ENCODE results near the gene TAAR5.
"Not testable (repeated sequence)": the region's sequence is repeated elsewhere in the genome, so short reads cannot be mapped to it uniquely, and the experiment has no call there.

The TAAR5 gene

DNA sequence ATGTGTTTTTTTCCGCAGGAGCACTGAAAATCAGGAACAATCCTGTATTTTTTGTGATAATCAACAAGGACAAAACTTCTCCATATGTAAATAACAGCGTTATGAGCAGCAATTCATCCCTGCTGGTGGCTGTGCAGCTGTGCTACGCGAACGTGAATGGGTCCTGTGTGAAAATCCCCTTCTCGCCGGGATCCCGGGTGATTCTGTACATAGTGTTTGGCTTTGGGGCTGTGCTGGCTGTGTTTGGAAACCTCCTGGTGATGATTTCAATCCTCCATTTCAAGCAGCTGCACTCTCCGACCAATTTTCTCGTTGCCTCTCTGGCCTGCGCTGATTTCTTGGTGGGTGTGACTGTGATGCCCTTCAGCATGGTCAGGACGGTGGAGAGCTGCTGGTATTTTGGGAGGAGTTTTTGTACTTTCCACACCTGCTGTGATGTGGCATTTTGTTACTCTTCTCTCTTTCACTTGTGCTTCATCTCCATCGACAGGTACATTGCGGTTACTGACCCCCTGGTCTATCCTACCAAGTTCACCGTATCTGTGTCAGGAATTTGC is 19.2 kb downstream of the TAAR5 start, which contains the start of gene TAAR6:
Gene TAAR6 (plus strand): TSS at position 102 of the 557 bp plus-strand sequence. CDS start 0 bp downstream, at position 102.
- DNase-seq (ENCODE audit: low read depth) = no peak

GRCh38 chr6:132569170-132569569 is 20.4 kb downstream of the TAAR5 start:
- no peak for DNase-seq (ENCODE audit: low read depth)

GRCh38 chr6:132568611-132569010 is 20.9 kb downstream of the TAAR5 start:
- DNase-seq (ENCODE audit: low read depth) = no peak

GRCh38 chr6:132567566-132567965 is 22.0 kb downstream of the TAAR5 start:
- DNase-seq (ENCODE audit: low read depth) = no peak

GRCh38 chr6:132566404-132566803 is 23.1 kb downstream of the TAAR5 start:
- no peak for DNase-seq (ENCODE audit: low read depth)

- not testable (repeated sequence) for DNase-seq (ENCODE audit: low read depth)
Observed at GRCh38 chr6:132560087-132560486, 29.5 kb downstream of the TAAR5 start.

DNA sequence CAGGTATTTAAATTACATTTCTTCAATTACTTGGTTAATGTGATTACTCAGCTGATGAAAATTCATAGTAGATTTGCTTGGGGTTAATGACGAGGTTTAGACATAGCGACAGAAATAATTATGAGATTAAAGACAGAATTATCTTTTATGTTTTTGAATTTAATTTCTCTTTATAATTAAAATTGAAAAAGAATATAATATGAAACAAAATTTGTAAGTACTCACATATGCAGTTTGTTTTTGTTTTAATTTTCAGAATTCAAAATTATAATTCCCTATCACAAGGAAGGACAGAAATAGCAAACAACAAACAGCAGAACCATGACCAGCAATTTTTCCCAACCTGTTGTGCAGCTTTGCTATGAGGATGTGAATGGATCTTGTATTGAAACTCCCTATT is 37.2 kb downstream of the TAAR5 start, which contains the start of gene TAAR8:
Gene TAAR8 (plus strand): TSS at position 301 of the 400 bp plus-strand sequence. CDS start 21 bp downstream, at position 322.
- no peak for DNase-seq (ENCODE audit: low read depth)

DNA sequence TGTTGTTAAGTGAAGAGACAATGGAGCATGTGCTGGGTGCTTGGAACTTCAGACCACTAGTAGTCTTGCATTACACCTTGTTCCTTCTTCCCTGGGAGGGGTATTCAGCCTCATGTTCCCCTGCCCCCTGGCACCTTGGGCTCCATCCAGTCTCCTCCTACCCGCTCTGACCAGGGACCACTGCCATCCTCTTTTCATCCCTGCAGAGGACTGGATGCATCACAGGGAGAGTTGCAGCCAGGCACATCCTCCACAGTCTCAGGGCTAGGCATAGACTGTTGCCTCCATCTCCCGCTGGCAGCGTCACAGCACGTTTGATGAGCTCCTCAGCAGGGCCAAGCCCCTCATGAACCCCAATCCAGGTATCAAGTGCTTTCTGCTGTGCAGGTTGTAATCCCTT is 38.3 kb downstream of the TAAR5 start:
- DNase-seq (ENCODE audit: low read depth) = no peak

- no peak for DNase-seq (ENCODE audit: low read depth)
Observed at GRCh38 chr6:132548746-132549463, 40.6 kb downstream of the TAAR5 start.

GRCh38 chr6:132544826-132545225 is 44.7 kb downstream of the TAAR5 start:
- no peak for DNase-seq (ENCODE audit: low read depth)

All from T-helper 22 cell (primary cell).